ENCODE data around the gene DRC7. TPM values are rescaled to one million over a fixed set of nuclear protein-coding genes. Genes with fewer than 3 reads are reported as not detected.
"Not testable (repeated sequence)": the region's sequence is repeated elsewhere in the genome, so short reads cannot be mapped to it uniquely, and the experiment has no call there.

Gene DRC7
- total RNA-seq, 1 donor from 2014 or later: not detected

DNA sequence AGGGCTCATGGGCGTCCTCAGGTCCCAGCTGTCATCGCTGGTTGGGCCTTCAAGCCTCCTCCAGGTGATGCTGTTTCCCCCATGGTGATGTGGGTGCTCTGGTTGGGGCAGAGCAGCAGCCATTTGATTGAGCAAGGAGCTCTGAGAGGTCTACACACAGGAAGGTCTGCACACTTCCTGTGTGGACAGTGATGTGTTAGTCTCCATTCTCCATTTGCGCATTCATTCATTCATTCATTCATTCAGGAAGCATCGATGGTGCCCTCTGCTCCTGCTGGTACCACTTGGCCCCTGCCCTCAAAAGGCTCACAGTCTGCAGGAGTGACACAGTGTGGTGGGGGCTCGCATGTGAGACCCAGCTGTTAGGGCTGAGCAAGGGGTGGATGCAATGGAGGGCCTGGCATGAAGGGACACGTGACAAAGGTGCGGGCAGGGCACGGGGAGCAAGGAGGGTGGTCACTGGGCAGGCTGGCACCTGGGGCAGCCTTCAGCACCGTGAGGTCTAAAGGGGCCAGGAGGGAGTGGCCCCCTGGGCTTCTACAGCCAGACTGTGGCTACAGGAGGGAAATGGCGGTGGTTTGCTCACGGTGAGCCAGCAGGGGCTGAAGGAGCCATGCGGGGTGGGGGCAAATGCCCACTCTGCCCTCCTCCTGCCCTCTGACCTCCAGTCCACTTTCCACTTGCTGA lies 25.0 kb upstream of the DRC7 start:
- Mint-ChIP-seq H3K36me3 (ENCODE audit: low read depth) (peaks cover 3% of the 10 kb centered on the region), H3K4me1 (ENCODE audit: low read depth) (no peaks in the 10 kb centered on the region), H3K27ac (ENCODE audit: unreplicated experiment) (no peak overlapping the region), H3K9me3 (ENCODE audit: low read depth) (no peaks in the 10 kb centered on the region), H3K4me3 (ENCODE audit: unreplicated experiment) (no peak overlapping the region), H3K27me3 (ENCODE audit: low read depth) (peaks cover 17% of the 10 kb centered on the region)
- TF ChIP-seq, protein P1, sequence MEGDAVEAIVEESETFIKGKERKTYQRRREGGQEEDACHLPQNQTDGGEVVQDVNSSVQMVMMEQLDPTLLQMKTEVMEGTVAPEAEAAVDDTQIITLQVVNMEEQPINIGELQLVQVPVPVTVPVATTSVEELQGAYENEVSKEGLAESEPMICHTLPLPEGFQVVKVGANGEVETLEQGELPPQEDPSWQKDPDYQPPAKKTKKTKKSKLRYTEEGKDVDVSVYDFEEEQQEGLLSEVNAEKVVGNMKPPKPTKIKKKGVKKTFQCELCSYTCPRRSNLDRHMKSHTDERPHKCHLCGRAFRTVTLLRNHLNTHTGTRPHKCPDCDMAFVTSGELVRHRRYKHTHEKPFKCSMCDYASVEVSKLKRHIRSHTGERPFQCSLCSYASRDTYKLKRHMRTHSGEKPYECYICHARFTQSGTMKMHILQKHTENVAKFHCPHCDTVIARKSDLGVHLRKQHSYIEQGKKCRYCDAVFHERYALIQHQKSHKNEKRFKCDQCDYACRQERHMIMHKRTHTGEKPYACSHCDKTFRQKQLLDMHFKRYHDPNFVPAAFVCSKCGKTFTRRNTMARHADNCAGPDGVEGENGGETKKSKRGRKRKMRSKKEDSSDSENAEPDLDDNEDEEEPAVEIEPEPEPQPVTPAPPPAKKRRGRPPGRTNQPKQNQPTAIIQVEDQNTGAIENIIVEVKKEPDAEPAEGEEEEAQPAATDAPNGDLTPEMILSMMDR (IDR thresholded peaks at IDR 0.05): no peak
- no peak for DNase-seq (ENCODE audit: low spot score)

DNA sequence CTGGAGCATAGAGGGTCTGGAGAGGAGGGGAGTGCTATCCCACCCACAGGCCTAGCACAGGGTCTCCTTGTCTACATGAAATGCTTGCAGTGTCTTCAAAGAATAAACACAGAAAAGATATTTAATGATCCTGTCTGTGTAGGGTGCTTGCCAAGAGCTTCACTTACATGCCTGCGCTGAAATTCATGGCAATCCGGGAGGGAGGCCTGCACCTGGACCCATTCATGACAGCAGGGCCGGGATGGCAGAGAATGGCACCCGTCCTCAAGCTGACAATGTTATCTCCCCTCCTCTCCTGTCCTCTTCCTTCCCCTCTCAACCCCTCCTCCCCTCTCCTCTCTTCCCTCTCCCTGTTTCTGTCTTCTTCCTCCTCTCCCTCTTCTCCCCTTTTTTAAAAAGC lies 24.4 kb upstream of the DRC7 start:
- Mint-ChIP-seq H3K27me3 (ENCODE audit: low read depth) (peaks cover 17% of the 10 kb centered on the region), H3K9me3 (ENCODE audit: low read depth) (no peaks in the 10 kb centered on the region), H3K4me3 (ENCODE audit: unreplicated experiment) (no peak overlapping the region), H3K36me3 (ENCODE audit: low read depth) (no peaks in the 10 kb centered on the region), H3K4me1 (ENCODE audit: low read depth) (no peaks in the 10 kb centered on the region), H3K27ac (ENCODE audit: unreplicated experiment) (no peak overlapping the region)
- no peak for DNase-seq (ENCODE audit: low spot score)
- TF ChIP-seq, protein P1 (IDR thresholded peaks at IDR 0.05): no peak

DNA sequence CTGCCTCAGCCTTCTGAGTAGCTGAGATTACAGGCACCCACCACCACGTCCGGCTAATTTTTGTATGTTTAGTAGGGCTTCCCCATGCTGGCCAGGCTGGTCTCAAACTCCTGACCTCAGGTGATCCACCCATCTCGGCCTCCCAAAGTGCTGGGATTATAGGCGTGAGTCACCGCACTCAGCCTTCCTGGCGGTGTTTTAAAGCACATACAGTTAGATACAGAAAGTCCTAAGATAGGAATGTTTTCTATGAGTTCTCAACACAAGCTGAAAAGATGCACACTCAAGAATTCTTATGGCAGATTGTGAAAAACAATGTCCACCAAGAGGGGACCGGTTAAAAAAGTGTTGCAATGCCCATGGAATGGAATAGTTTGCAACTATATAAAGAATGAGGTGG lies 23.2 kb upstream of the DRC7 start:
- H3K27ac Mint-ChIP-seq (ENCODE audit: unreplicated experiment); H3K36me3 Mint-ChIP-seq (ENCODE audit: low read depth): not testable (repeated sequence)

DNA sequence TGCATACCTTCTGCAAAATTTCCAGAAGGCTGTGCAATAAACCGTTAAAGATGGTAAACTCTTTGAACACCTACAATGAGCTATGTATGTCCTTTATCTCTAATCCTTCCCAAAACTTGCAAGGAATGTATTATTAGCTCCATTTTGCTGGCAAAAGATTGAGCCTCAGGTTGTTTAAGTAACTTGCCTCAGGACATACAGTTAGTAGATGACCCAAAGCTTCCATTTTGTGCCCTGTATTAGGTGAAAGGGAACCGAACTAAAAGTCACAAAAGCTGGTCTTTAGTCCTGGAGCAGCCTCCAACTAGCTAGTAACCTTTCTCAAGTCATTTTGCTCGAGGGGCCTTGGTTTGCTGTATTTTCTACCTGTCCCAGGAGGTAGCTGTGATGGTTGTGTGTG lies 22.2 kb upstream of the DRC7 start:
- no peak overlapping the region for H3K4me3 Mint-ChIP-seq (ENCODE audit: unreplicated experiment)
- TF ChIP-seq, protein P1 (IDR thresholded peaks at IDR 0.05): no peak
- H3K4me1 Mint-ChIP-seq (ENCODE audit: low read depth): peaks cover 4% of the 10 kb centered on the region
- no peak for DNase-seq (ENCODE audit: low spot score)
- no peaks in the 10 kb centered on the region for H3K9me3 Mint-ChIP-seq (ENCODE audit: low read depth)
- peaks cover 17% of the 10 kb centered on the region for H3K27me3 Mint-ChIP-seq (ENCODE audit: low read depth)
- H3K27ac Mint-ChIP-seq (ENCODE audit: unreplicated experiment): no peak overlapping the region
- no peaks in the 10 kb centered on the region for H3K36me3 Mint-ChIP-seq (ENCODE audit: low read depth)

More for the DNA sequence above, 23.2 kb upstream of the DRC7 start:
- H3K9me3 Mint-ChIP-seq (ENCODE audit: low read depth); H3K4me1 Mint-ChIP-seq (ENCODE audit: low read depth); H3K4me3 Mint-ChIP-seq (ENCODE audit: unreplicated experiment); DNase-seq (ENCODE audit: low spot score): not testable (repeated sequence)
- peaks cover 17% of the 10 kb centered on the region for H3K27me3 Mint-ChIP-seq (ENCODE audit: low read depth)

DNA sequence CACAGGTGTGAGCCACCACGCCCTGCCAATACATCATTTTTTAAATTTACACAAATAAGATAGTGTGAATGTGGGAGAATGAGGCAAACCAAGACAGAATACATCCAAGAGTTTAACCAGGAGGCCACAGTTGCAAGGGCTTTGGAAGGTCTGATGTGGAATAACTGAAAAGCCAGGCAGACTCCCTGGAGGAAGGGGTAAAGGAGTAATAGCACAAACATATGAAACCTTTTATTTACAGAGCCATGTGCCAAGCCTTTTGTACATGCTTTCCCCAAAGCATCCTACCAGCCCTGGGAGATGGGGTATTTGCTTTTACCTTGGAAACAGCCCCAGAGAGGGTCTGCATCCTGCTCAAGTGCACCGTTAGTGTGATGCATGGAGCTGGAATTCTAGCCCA lies 21.8 kb upstream of the DRC7 start:
- peaks cover 17% of the 10 kb centered on the region for H3K27me3 Mint-ChIP-seq (ENCODE audit: low read depth)
- no peak overlapping the region for H3K27ac Mint-ChIP-seq (ENCODE audit: unreplicated experiment)
- H3K9me3 Mint-ChIP-seq (ENCODE audit: low read depth): no peaks in the 10 kb centered on the region
- no peaks in the 10 kb centered on the region for H3K36me3 Mint-ChIP-seq (ENCODE audit: low read depth)
- TF ChIP-seq, protein P1 (IDR thresholded peaks at IDR 0.05): no peak
- peaks cover 8% of the 10 kb centered on the region for H3K4me1 Mint-ChIP-seq (ENCODE audit: low read depth)
- DNase-seq (ENCODE audit: low spot score): no peak
- no peak overlapping the region for H3K4me3 Mint-ChIP-seq (ENCODE audit: unreplicated experiment)

Measured in chondrocyte (in vitro differentiated cells).